Lung (tissue), 12 donors: ENCODE data around the gene SPTB. TPM values are rescaled to one million over a fixed set of nuclear protein-coding genes. Genes with fewer than 3 reads are reported as not detected.

ENCODE experiments used
- ATAC-seq: fragments of 200-7000 bp; cut with Tn5 transposase; one replicate; pipeline ENCODE4 v1.9.1; 2020; ENCODE audit warnings: moderate number of reproducible peaks; ENCODE audit not compliant: insufficient read depth, low FRiP score
- DNase-seq, 3 donors: peaks; one replicate each; pipeline ENCODE4 v3.0.0-alpha.2; 2013 to 2017
- H3K27ac ChIP-seq, 2 donors: one replicate each; pipeline ENCODE4 v1.5.1; 2013; ENCODE audit warnings: mild to moderate bottlenecking in 2 of 2, moderate library complexity in 2 of 2, control low read depth in 1 of 2, inconsistent platforms in 1 of 2, low read depth in 1 of 2, low read length in 1 of 2
- H3K27me3 ChIP-seq, 3 donors: one replicate each; pipeline ENCODE4 v1.5.1; 2013; ENCODE audit warnings: low read length in 2 of 3; ENCODE audit not compliant: control insufficient read depth in 3 of 3, insufficient read depth in 3 of 3
- H3K36me3 ChIP-seq, 4 donors: one replicate each; pipeline ENCODE4 v1.5.1; 2013; ENCODE audit warnings: low read length in 4 of 4, mild to moderate bottlenecking in 1 of 4, moderate library complexity in 1 of 4; ENCODE audit not compliant: control insufficient read depth in 4 of 4, insufficient read depth in 4 of 4
- H3K4me1 ChIP-seq, 5 donors: one replicate each; pipeline ENCODE4 v1.5.1; 2013; ENCODE audit warnings: low read length in 5 of 5, mild to moderate bottlenecking in 2 of 5, moderate library complexity in 1 of 5; ENCODE audit not compliant: control insufficient read depth in 5 of 5, insufficient read depth in 5 of 5
- H3K4me3 ChIP-seq: one replicate; pipeline ENCODE4 v1.5.1; 2013; ENCODE audit warnings: mild to moderate bottlenecking, control low read depth, moderate library complexity
- H3K9ac ChIP-seq, 2 donors: one replicate each; pipeline ENCODE4 v1.5.1; 2013; ENCODE audit warnings: low read length in 2 of 2, control low read depth in 1 of 2; ENCODE audit not compliant: insufficient read depth in 1 of 2
- H3K9me3 ChIP-seq, 4 donors: one replicate each; pipeline ENCODE4 v1.5.1; 2013; ENCODE audit warnings: low read length in 3 of 4, mild to moderate bottlenecking in 1 of 4, moderate library complexity in 1 of 4; ENCODE audit not compliant: control insufficient read depth in 4 of 4, insufficient read depth in 3 of 4
- CTCF ChIP-seq: IDR thresholded peaks from 2 replicates; pipeline ENCODE4 v1.5.1; 2012; ENCODE audit warnings: mild to moderate bottlenecking; ENCODE audit errors: control extremely low read depth, extremely low read depth
- WGBS, 2 donors: extraction: QIAGEN DNeasy Blood & Tissue Kit; methylation state at CpG; one replicate each; pipeline ENCODE4 v1.1.7; 2013; 5-methylcytosine and 5-hydroxymethylcytosine counted together
- polyA plus RNA-seq, 2 donors: library from polyadenylated mRNA; stranded (reverse); fragments of 200-250 nt; gene quantifications; one replicate each; pipeline ENCODE4 v1.2.1, GENCODE V29; 2013
- total RNA-seq, 2 donors: library from RNA; depleted of rRNA in 1 of 2; stranded (reverse); fragments of >200 nt in 1 of 2; gene quantifications; one replicate each; pipeline ENCODE4 v1.2.1, GENCODE V29; 2014 to 2021
- donor health status: control.
- donor health status: control.
- donor health status: Bipolar disorder and iron deficiency.
- donor health status: healthy.
- donor health status: DM: yes; HTN: yes; CAD: no.

The SPTB gene
- total and polyA plus RNA-seq, 4 donors: 1.2 to 11.5 (median 2.1) TPM

- no peak for ATAC-seq
- H3K4me1 ChIP-seq: peaks cover 0 to 5% (median 0%) of the 10 kb centered on the region in 5 donors
- 94% methylated on average over 4 of the region's 4 CpGs for WGBS, 2 donors
- no peak overlapping the region for H3K4me3 ChIP-seq
- H3K27me3 ChIP-seq: peaks cover 0 to 12% (median 3%) of the 10 kb centered on the region in 3 donors
- H3K36me3 ChIP-seq: no peaks in the 10 kb centered on the region
- H3K9ac ChIP-seq: no peak overlapping the region
- no peak for DNase-seq
- H3K9me3 ChIP-seq: peaks cover 0 to 2% (median 0%) of the 10 kb centered on the region in 4 donors
- TF ChIP-seq CTCF: no peak
- H3K27ac ChIP-seq: no peak overlapping the region
Observed at GRCh38 chr14:64821651-64822050, 58.1 kb downstream of the SPTB start.

GRCh38 chr14:64818151-64818550, 61.6 kb downstream of the SPTB start:
- WGBS, 2 donors: 93 to 95% methylated on average over 9 of the region's 9 CpGs
- peaks cover 0 to 5% (median 0%) of the 10 kb centered on the region in 5 donors for H3K4me1 ChIP-seq
- no peaks in the 10 kb centered on the region for H3K36me3 ChIP-seq
- no peak for ATAC-seq
- H3K9ac ChIP-seq: no peak overlapping the region
- no peak overlapping the region for H3K27ac ChIP-seq
- peaks cover 0 to 7% (median 3%) of the 10 kb centered on the region in 3 donors for H3K27me3 ChIP-seq
- TF ChIP-seq CTCF: no peak
- H3K4me3 ChIP-seq: no peak overlapping the region
- peaks cover 0 to 3% (median 0%) of the 10 kb centered on the region in 4 donors for H3K9me3 ChIP-seq
- DNase-seq: no peak

GRCh38 chr14:64817631-64818030, 62.1 kb downstream of the SPTB start:
- H3K27ac ChIP-seq: no peak overlapping the region
- 48 to 55% methylated on average over 3 of the region's 3 CpGs for WGBS, 2 donors
- H3K27me3 ChIP-seq: peaks cover 0 to 7% (median 3%) of the 10 kb centered on the region in 3 donors
- H3K4me1 ChIP-seq: peaks cover 0 to 5% (median 0%) of the 10 kb centered on the region in 5 donors
- H3K9me3 ChIP-seq: peaks cover 0 to 3% (median 0%) of the 10 kb centered on the region in 4 donors
- TF ChIP-seq CTCF: no peak
- H3K4me3 ChIP-seq: no peak overlapping the region
- ATAC-seq (no peak), DNase-seq (no peak)
- H3K36me3 ChIP-seq: no peaks in the 10 kb centered on the region
- no peak overlapping the region for H3K9ac ChIP-seq
